ENCODE results near the gene UBR7. TPM values are rescaled to one million over a fixed set of nuclear protein-coding genes. Genes with fewer than 3 reads are reported as not detected.

Gene UBR7
- total and polyA plus RNA-seq, 2 experiments from 2014 or later, result 24.0 to 28.7 TPM

DNA sequence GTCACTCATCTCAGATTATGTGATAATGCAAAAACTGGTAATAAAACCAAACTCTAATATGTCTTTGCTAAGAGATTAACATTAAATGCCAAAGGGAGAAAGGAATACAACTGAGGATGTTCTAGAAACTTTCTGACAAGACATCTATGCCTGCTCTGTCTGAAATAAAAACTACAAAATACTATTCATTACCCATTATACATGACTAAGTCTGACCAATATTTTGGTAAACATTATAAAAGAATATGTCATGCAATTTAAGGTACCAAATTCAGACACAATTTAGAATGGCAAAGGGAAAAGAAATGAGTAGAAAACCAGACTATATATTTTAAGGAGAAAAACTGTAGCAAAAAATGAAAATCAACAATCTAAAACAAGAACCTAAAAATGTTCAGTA is 39.5 kb downstream of the UBR7 start:
- in situ Hi-C loops (cut with MboI), result loop anchor here (25.0 kb wide), 1 partner anchor 291 kb away; no protein-coding TSS in a partner anchor
- Histone ChIP-seq H3K27ac (peak overlapping the region; percentile 21), H3K4me2 (ENCODE audit: unreplicated experiment) (peak overlapping the region; percentile 14), H3F3A (ENCODE audit: insufficient read depth) (peaks cover 7% of the 10 kb centered on the region; the same call in 1 of the 2 replicates), H3K9ac (peak overlapping the region; percentile 14), H3K27me3 (replicated peaks; ENCODE audit: insufficient read depth) (no peaks in the 10 kb centered on the region), H3K36me3 (ENCODE audit: low read depth) (peaks cover 49% of the 10 kb centered on the region), H3K9me2 (ENCODE audit: insufficient read depth) (no peaks in the 10 kb centered on the region), H4K20me1 (ENCODE audit: insufficient read depth) (no peaks in the 10 kb centered on the region), H3K9me3 (ENCODE audit: low read depth) (no peaks in the 10 kb centered on the region), H3K79me2 (ENCODE audit: insufficient read depth) (no peaks in the 10 kb centered on the region), H3K4me1 (ENCODE audit: insufficient read depth) (peaks cover 7% of the 10 kb centered on the region), H2AFZ (no peak overlapping the region), H3K4me3 (no peak overlapping the region)
- no peak for TF ChIP-seq EZH2 (IDR thresholded peaks at IDR 0.05; ENCODE audit: insufficient read depth, poor library complexity, severe bottlenecking)
- no peak for TF ChIP-seq EZH2phosphoT487 (IDR thresholded peaks at IDR 0.05; ENCODE audit: insufficient read depth, low read depth)
- peak; percentile 32 for DNase-seq

DNA sequence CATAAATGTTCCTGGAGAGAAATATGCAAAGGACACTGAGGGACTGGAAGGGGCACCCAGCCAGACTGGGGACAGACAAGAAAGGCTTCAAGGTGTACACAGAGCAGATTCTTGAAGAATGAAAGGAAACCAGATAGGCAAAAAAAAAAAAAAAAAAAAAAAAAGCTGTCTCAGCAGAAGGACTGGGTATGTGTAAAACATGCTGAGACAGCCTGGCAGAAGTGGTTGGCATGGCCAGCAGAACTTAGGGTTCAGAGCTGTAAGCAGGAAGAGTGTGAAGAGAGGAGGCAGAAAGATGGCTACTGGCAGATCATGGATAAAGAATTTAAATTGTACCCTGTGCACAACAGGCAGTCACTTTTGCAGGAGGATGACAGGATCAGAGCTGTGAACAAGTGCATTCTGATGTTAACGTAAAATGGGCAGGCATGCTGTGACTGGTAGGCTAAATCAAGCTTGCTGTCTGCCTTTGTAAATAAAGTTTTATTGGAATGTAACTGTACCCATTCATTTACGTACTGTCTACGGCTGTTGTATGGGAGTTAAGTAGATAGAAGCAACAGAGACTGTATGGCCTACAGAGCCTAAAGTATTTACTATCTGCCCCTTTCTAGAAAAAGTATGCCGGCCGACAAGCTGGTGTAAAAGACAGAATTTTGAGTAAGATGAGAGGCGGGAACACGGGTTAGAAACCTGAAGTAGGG is 42.2 kb downstream of the UBR7 start:
- H3K79me2 ChIP-seq (ENCODE audit: insufficient read depth), result no peaks in the 10 kb centered on the region; the same call in 1 of the 2 replicates
- WGBS, 2 experiments (ENCODE audit: low coverage in 1 of 2, low lambda C conversion rate in 2 of 2, missing lambda C conversion rate in 2 of 2), result 98 to 99% methylated on average over 7 of the region's 7 CpGs
- no peaks in the 10 kb centered on the region for H3K9me2 ChIP-seq (ENCODE audit: insufficient read depth)
- H3F3A ChIP-seq (ENCODE audit: insufficient read depth), result peaks cover 7% of the 10 kb centered on the region; the same call in 1 of the 2 replicates
- no peak overlapping the region for H2AFZ ChIP-seq
- H3K9me3 ChIP-seq (ENCODE audit: low read depth), result no peaks in the 10 kb centered on the region
- no peaks in the 10 kb centered on the region for H3K27me3 ChIP-seq (replicated peaks; ENCODE audit: insufficient read depth)
- H3K36me3 ChIP-seq (ENCODE audit: low read depth), result peaks cover 35% of the 10 kb centered on the region
- H3K4me3 ChIP-seq, result no peak overlapping the region
- DNase-seq, result no peak
- no peaks in the 10 kb centered on the region for H4K20me1 ChIP-seq (ENCODE audit: insufficient read depth)
- no peak for TF ChIP-seq EZH2 (IDR thresholded peaks at IDR 0.05; ENCODE audit: insufficient read depth, poor library complexity, severe bottlenecking)
- no peak overlapping the region for H3K9ac ChIP-seq
- in situ Hi-C loops (cut with MboI), result loop anchor here (25.0 kb wide), 1 partner anchor 288 kb away; no protein-coding TSS in a partner anchor
- H3K4me2 ChIP-seq (ENCODE audit: unreplicated experiment), result no peak overlapping the region
- H3K27ac ChIP-seq, result no peak overlapping the region
- H3K4me1 ChIP-seq (ENCODE audit: insufficient read depth), result peaks cover 7% of the 10 kb centered on the region

DNA sequence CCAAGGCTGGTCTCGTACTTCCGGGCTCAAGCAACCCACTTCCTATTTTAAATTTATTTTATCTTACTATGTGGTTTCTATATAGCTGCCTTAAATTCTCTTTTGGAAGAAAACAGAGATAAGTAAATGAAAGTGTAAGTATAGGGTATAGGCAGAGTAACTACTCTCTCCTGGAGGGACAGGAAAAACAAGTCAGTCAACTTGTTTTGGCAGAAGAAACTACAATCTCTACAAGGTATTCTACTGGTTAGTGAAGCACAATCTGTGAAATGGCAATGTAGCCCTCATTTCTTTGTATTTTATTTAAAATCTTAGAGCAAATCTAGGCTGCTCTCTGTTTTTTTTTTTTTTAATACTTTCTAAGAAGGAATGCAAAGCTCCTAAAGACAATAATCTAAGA is 55.4 kb downstream of the UBR7 start:
- Histone ChIP-seq H4K20me1 (ENCODE audit: insufficient read depth) (no peaks in the 10 kb centered on the region), H3K9ac (no peak overlapping the region), H3K9me3 (ENCODE audit: low read depth) (no peaks in the 10 kb centered on the region), H3F3A (ENCODE audit: insufficient read depth) (peaks cover 8% of the 10 kb centered on the region), H3K27ac (no peak overlapping the region), H3K4me1 (ENCODE audit: insufficient read depth) (peaks cover 20% of the 10 kb centered on the region), H3K79me2 (ENCODE audit: insufficient read depth) (peaks cover 59% of the 10 kb centered on the region), H3K4me2 (ENCODE audit: unreplicated experiment) (no peak overlapping the region), H3K27me3 (replicated peaks; ENCODE audit: insufficient read depth) (no peaks in the 10 kb centered on the region), H3K9me2 (ENCODE audit: insufficient read depth) (no peaks in the 10 kb centered on the region), H3K36me3 (ENCODE audit: low read depth) (peaks cover 19% of the 10 kb centered on the region), H2AFZ (no peak overlapping the region), H3K4me3 (no peak overlapping the region)
- no peak for DNase-seq
- in situ Hi-C loops (cut with MboI), result no loop called here
- TF ChIP-seq EZH2 (IDR thresholded peaks at IDR 0.05; ENCODE audit: insufficient read depth, poor library complexity, severe bottlenecking) (no peak), EZH2phosphoT487 (IDR thresholded peaks at IDR 0.05; ENCODE audit: insufficient read depth, low read depth) (no peak)
- 94 to 100% methylated on average over 2 of the region's 2 CpGs for WGBS, 2 experiments (ENCODE audit: low coverage in 1 of 2, low lambda C conversion rate in 2 of 2, missing lambda C conversion rate in 2 of 2)

DNA sequence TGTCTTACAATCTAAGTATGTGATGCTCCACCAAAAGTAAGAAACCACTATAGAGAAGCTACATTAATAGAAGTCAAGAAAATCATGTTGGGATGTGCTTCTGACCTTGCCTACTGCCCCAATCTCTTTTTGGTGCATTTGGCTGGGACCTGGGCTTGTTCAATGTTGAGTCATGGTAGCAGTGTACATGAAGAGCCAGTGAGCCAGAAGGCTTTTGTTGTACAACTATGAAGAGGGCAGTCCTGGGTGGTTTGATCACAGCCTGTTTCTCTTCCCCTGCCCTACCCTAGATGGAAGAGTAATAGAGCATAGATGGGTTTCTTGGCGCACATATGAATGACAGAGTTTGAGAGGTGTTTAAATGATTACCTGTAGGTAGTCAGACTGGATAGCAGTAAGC is 56.4 kb downstream of the UBR7 start:
- Histone ChIP-seq H2AFZ (no peak overlapping the region), H3K9ac (no peak overlapping the region), H3K9me2 (ENCODE audit: insufficient read depth) (no peaks in the 10 kb centered on the region), H3K79me2 (ENCODE audit: insufficient read depth) (peaks cover 68% of the 10 kb centered on the region), H3K4me3 (no peak overlapping the region), H3K4me2 (ENCODE audit: unreplicated experiment) (no peak overlapping the region), H3K36me3 (ENCODE audit: low read depth) (peaks cover 19% of the 10 kb centered on the region), H3K27me3 (replicated peaks; ENCODE audit: insufficient read depth) (no peaks in the 10 kb centered on the region), H4K20me1 (ENCODE audit: insufficient read depth) (no peaks in the 10 kb centered on the region), H3K4me1 (ENCODE audit: insufficient read depth) (peaks cover 20% of the 10 kb centered on the region), H3K27ac (no peak overlapping the region), H3F3A (ENCODE audit: insufficient read depth) (peaks cover 8% of the 10 kb centered on the region), H3K9me3 (ENCODE audit: low read depth) (no peaks in the 10 kb centered on the region)
- peak; percentile 50 for DNase-seq
- in situ Hi-C loops (cut with MboI), result no loop called here
- WGBS, 2 experiments (ENCODE audit: low coverage in 1 of 2, low lambda C conversion rate in 2 of 2, missing lambda C conversion rate in 2 of 2), result 100% methylated on average over 1 of the region's 1 CpG
- TF ChIP-seq EZH2phosphoT487 (IDR thresholded peaks at IDR 0.05; ENCODE audit: insufficient read depth, low read depth) (no peak), EZH2 (IDR thresholded peaks at IDR 0.05; ENCODE audit: insufficient read depth, poor library complexity, severe bottlenecking) (no peak)
